Astrocyte (in vitro differentiated cells and primary cell): ENCODE results near the gene TPRX1. TPM values are rescaled to one million over a fixed set of nuclear protein-coding genes. Genes with fewer than 3 reads are reported as not detected.

Source experiments
- DNase-seq: peaks from one replicate; pipeline ENCODE4 v3.0.0-alpha.2; 2010; ENCODE audit warnings: low read depth
- FAIRE-seq: peaks from 2 replicates; lab custom pipeline; 2011; peaks lifted over from hg19 to GRCh38; lab: Jason Lieb, UNC
- H2AFZ ChIP-seq: 2 replicates; pipeline ENCODE4 v1.6.0; 2012; ENCODE audit warnings: low read depth, low read length, inconsistent platforms
- H3K27ac ChIP-seq: 2 replicates; pipeline ENCODE4 v1.5.1; 2011; ENCODE audit warnings: low read depth, low read length, inconsistent platforms
- H3K27me3 ChIP-seq: 2 replicates; pipeline ENCODE4 v1.6.0; 2011; ENCODE audit warnings: low read length, inconsistent platforms; ENCODE audit not compliant: insufficient read depth
- H3K36me3 ChIP-seq: 2 replicates; pipeline ENCODE4 v1.5.1; 2011; ENCODE audit warnings: low read length, inconsistent platforms; ENCODE audit not compliant: insufficient read depth
- H3K4me1 ChIP-seq: 2 replicates; pipeline ENCODE4 v1.5.1; 2011; ENCODE audit warnings: low read length, inconsistent platforms; ENCODE audit not compliant: insufficient read depth
- H3K4me2 ChIP-seq: 2 replicates; pipeline ENCODE4 v1.6.0; 2012; ENCODE audit warnings: low read length, inconsistent platforms
- H3K4me3 ChIP-seq: 2 replicates; pipeline ENCODE4 v1.5.1; 2011; ENCODE audit warnings: low read depth, mild to moderate bottlenecking, low read length, inconsistent platforms; ENCODE audit not compliant: insufficient read depth
- H3K79me2 ChIP-seq: 2 replicates; pipeline ENCODE4 v1.6.0; 2012; ENCODE audit warnings: mild to moderate bottlenecking, low read length, inconsistent platforms; ENCODE audit not compliant: insufficient read depth
- H3K9ac ChIP-seq: 2 replicates; pipeline ENCODE4 v1.6.0; 2012; ENCODE audit warnings: mild to moderate bottlenecking, low read length, inconsistent platforms
- H3K9me3 ChIP-seq: 2 replicates; pipeline ENCODE4 v1.5.1; 2012; ENCODE audit warnings: low read depth, mild to moderate bottlenecking, low read length, inconsistent platforms; ENCODE audit not compliant: insufficient read depth
- H4K20me1 ChIP-seq: 2 replicates; pipeline ENCODE4 v1.6.0; 2012; ENCODE audit warnings: low read length, inconsistent platforms; ENCODE audit not compliant: insufficient read depth
- H3K27ac Mint-ChIP-seq: one replicate; pipeline ENCODE4 v1.8.0; 2021; ENCODE audit warnings: mild to moderate bottlenecking, mixed read lengths; ENCODE audit not compliant: unreplicated experiment
- H3K27me3 Mint-ChIP-seq: one replicate; pipeline ENCODE4 v1.8.0; 2021; ENCODE audit warnings: low read depth, mixed read lengths; ENCODE audit not compliant: unreplicated experiment
- H3K36me3 Mint-ChIP-seq: one replicate; pipeline ENCODE4 v1.8.0; 2021; ENCODE audit warnings: low read depth, mixed read lengths; ENCODE audit not compliant: unreplicated experiment
- H3K4me1 Mint-ChIP-seq: one replicate; pipeline ENCODE4 v1.8.0; 2021; ENCODE audit warnings: low read depth, mixed read lengths; ENCODE audit not compliant: unreplicated experiment
- H3K4me3 Mint-ChIP-seq: one replicate; pipeline ENCODE4 v1.8.0; 2021; ENCODE audit warnings: mild to moderate bottlenecking, moderate library complexity, mixed read lengths; ENCODE audit not compliant: unreplicated experiment
- H3K9me3 Mint-ChIP-seq: one replicate; pipeline ENCODE4 v1.8.0; 2021; ENCODE audit warnings: mild to moderate bottlenecking, mixed read lengths; ENCODE audit not compliant: unreplicated experiment
- CTCF ChIP-seq: IDR thresholded peaks from 2 replicates; pipeline ENCODE4 v1.5.1; 2011; ENCODE audit warnings: low read depth, mild to moderate bottlenecking, inconsistent platforms, low read length, moderate library complexity; ENCODE audit not compliant: insufficient read depth
- EZH2 ChIP-seq: IDR thresholded peaks from 2 replicates; pipeline ENCODE4 v1.6.1; 2012; ENCODE audit warnings: mild to moderate bottlenecking, low read length, inconsistent platforms; ENCODE audit not compliant: insufficient read depth
- total RNA-seq: library from RNA; stranded (reverse); gene quantifications from 2 replicates; pipeline ENCODE4 v1.2.1, GENCODE V29; 2021

Gene TPRX1
- total RNA-seq, 1 donor from 2014 or later, result not detected

- Histone ChIP-seq H3K36me3 (peaks cover 17% of the 10 kb centered on the region), H2AFZ (no peak overlapping the region), H3K9ac (no peak overlapping the region), H3K4me3 (no peak overlapping the region), H3K4me2 (no peak overlapping the region), H3K9me3 (no peaks in the 10 kb centered on the region), H3K27me3 (no peaks in the 10 kb centered on the region), H3K27ac (no peak overlapping the region), H3K79me2 (peaks cover 5% of the 10 kb centered on the region), H3K4me1 (no peaks in the 10 kb centered on the region), H4K20me1 (peaks cover 44% of the 10 kb centered on the region)
- no peak overlapping the region for H3K27ac Mint-ChIP-seq
- H3K4me3 Mint-ChIP-seq, result no peak overlapping the region
- DNase-seq (no peak), FAIRE-seq (no peak)
- TF ChIP-seq EZH2 (no peak), CTCF (no peak)
- no peaks in the 10 kb centered on the region for H3K4me1 Mint-ChIP-seq
- peaks cover 2% of the 10 kb centered on the region for H3K9me3 Mint-ChIP-seq
- H3K27me3 Mint-ChIP-seq, result no peaks in the 10 kb centered on the region
- H3K36me3 Mint-ChIP-seq, result peaks cover 25% of the 10 kb centered on the region
Observed at GRCh38 chr19:47755762-47756626, 48.4 kb downstream of the TPRX1 start.

DNA sequence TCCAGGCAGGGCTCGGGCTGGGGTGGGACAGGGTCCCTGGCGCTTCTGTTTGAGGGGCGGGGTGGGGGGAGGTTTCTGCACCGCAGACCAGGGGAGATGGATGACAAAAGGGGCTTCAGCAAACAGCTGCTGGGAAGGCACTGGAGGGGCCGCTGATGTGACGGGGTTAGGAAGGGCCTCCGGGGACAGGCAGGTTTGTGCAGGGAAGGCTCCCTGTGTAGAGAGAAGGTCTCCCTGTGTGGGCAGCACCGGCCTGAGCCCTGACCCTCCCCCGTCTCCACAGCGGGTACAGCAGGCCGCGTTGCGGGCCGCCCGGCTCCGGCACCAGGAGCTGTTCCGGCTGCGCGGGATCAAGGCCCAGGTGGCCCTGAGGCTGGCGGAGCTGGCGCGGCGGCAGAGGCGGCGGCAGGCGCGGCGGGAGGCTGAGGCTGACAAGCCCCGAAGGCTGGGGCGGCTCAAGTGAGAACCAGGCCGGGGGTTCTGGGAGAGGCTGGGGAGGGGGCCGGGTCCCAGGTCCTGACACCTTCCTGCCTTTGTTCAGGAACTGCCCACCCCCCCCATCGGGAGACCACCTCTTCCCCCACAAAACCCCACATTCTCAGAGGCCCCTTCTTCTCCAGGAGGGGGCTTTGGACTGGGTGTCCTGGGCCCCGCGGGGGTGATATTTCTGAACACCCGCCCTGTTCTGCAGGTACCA is 49.1 kb downstream of the TPRX1 start:
- DNase-seq, result no peak
- TF ChIP-seq CTCF (no peak), EZH2 (no peak)
- no peak overlapping the region for H3K27ac Mint-ChIP-seq

More for the DNA sequence above, 49.1 kb downstream of the TPRX1 start:
- Histone ChIP-seq H3K4me1 (no peaks in the 10 kb centered on the region), H3K27ac (no peak overlapping the region), H3K9me3 (no peaks in the 10 kb centered on the region), H3K4me2 (no peak overlapping the region), H2AFZ (no peak overlapping the region), H3K36me3 (peaks cover 17% of the 10 kb centered on the region), H3K79me2 (peaks cover 5% of the 10 kb centered on the region), H3K4me3 (no peak overlapping the region), H4K20me1 (peaks cover 44% of the 10 kb centered on the region), H3K27me3 (no peaks in the 10 kb centered on the region), H3K9ac (no peak overlapping the region)
- Mint-ChIP-seq H3K36me3 (peaks cover 27% of the 10 kb centered on the region), H3K4me1 (no peaks in the 10 kb centered on the region), H3K27me3 (no peaks in the 10 kb centered on the region), H3K4me3 (no peak overlapping the region), H3K9me3 (peaks cover 2% of the 10 kb centered on the region)
- no peak for FAIRE-seq
